Activated naive CD8-positive, alpha-beta T cell treated with anti-CD3 and anti-CD28 coated beads, Interleukin-2, amount 10 ng/mL, durations not matched to agents 7 days and 5 days (primary cell): Measurements from ENCODE around the gene LDLRAD4. TPM values are rescaled to one million over a fixed set of nuclear protein-coding genes. Genes with fewer than 3 reads are reported as not detected.
"Not testable (repeated sequence)": the region's sequence is repeated elsewhere in the genome, so short reads cannot be mapped to it uniquely, and the experiment has no call there.

ENCODE experiments used
- ATAC-seq: fragments of 150-1000 bp; cut with Tn5 transposase; one replicate; pipeline ENCODE4 v1.10.0; 2021; ENCODE audit warnings: low read depth, moderate library complexity
- POLR2A ChIA-PET: fragments of 350-600 bp; sonication (Branson Sonifier 250); formaldehyde crosslinking; loops from one replicate; lab custom pipeline; 2021; ENCODE audit warnings: antibody characterized with exemption; lab: Charles Lee
- DNase-seq: peaks from one replicate; pipeline ENCODE4 v3.0.0; 2021
- H3K27ac Mint-ChIP-seq: one replicate; pipeline ENCODE4 v1.8.0; 2022; ENCODE audit warnings: mild to moderate bottlenecking, mixed read lengths
- H3K27me3 Mint-ChIP-seq: one replicate; pipeline ENCODE4 v1.8.0; 2022; ENCODE audit warnings: mild to moderate bottlenecking, moderate library complexity, mixed read lengths
- H3K36me3 Mint-ChIP-seq: one replicate; pipeline ENCODE4 v1.8.0; 2021; ENCODE audit warnings: mild to moderate bottlenecking, mixed read lengths
- H3K4me1 Mint-ChIP-seq: one replicate; pipeline ENCODE4 v1.8.0; 2021; ENCODE audit warnings: mixed read lengths
- H3K4me3 Mint-ChIP-seq: one replicate; pipeline ENCODE4 v1.8.0; 2022; ENCODE audit warnings: mild to moderate bottlenecking, moderate library complexity, mixed read lengths
- H3K9me3 Mint-ChIP-seq: one replicate; pipeline ENCODE4 v1.8.0; 2021; ENCODE audit warnings: mixed read lengths
- total RNA-seq, 2 experiments: library from RNA; stranded (reverse); gene quantifications; one replicate each; pipeline ENCODE4 v1.2.3, GENCODE V29; 2021

LDLRAD4 gene
- total RNA-seq, 2 experiments from 2014 or later = 40.3 to 44.3 TPM

DNA sequence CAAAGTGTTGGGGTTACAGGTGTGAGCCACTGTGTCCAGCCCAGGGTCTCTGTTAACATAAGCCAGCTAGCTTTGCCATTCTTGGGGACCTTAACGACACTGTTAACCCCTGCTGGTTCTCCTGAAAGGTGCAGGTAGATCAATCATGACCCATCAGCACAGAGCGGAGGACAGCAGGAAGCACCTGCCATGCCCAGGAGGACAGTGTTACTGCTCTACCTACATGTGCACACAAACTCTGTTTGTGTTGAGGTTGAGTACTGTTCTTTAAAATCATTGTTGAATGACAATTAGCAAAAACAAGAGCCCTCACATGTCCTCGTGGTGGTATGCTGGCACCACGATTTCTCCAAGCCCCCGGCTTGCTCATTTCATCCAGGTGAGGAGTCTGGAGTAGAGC lies 386.9 kb downstream of the LDLRAD4 start:
- Mint-ChIP-seq H3K27me3 (no peaks in the 10 kb centered on the region), H3K27ac (no peak overlapping the region), H3K36me3 (peaks cover 21% of the 10 kb centered on the region), H3K9me3 (no peaks in the 10 kb centered on the region), H3K4me3 (no peak overlapping the region), H3K4me1 (peaks cover 37% of the 10 kb centered on the region)
- no peak for ATAC-seq
- no peak for DNase-seq
- POLR2A ChIA-PET = no interaction called here

- POLR2A ChIA-PET = interaction anchor here (1.6 kb wide), 1 partner anchor 39 kb away, joined by 6 read pairs; no protein-coding TSS in a partner anchor
- H3K4me1 Mint-ChIP-seq = peaks cover 40% of the 10 kb centered on the region
Measured at GRCh38 chr18:13605901-13606300, 387.3 kb downstream of the LDLRAD4 start.

DNA sequence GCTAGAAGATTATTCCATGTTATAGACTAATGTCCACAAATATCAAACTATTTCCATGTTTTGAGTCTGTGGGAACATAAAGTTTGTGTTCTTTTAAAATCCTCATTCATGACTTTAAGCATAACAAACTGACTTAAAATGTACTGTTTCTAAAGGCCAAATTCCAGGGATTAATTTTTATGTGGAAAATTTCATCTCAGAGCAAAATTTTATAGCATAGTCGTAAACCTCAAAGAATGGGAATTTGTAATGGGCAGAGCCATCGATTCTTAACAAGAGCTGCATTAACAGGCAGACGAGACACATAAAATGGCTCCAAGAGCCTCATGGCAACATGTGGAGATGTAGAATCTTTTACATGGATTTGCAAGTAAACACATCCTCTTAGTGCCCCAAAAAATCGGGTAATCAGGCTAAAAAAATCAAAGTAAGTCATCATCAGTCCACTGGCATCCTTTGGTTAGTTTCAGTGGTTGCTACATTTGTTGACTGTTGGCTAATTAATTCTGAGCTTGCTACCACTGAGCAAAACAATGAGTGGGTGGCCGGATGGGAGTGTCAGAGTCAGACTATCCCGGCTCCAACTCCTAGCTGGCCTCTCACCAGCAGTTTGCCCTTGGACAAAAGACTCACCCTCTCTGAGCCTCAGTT lies 388.2 kb downstream of the LDLRAD4 start:
- Mint-ChIP-seq H3K27me3 (no peaks in the 10 kb centered on the region), H3K4me1 (peaks cover 45% of the 10 kb centered on the region), H3K36me3 (peaks cover 15% of the 10 kb centered on the region), H3K4me3 (no peak overlapping the region), H3K27ac (no peak overlapping the region), H3K9me3 (no peaks in the 10 kb centered on the region)
- DNase-seq (no peak), ATAC-seq (no peak)
- POLR2A ChIA-PET = interaction anchor here (0.9 to 1.6 kb wide), 3 partner anchors 9 to 39 kb away, joined by 3 to 6 read pairs (median 3); no protein-coding TSS in a partner anchor

More at GRCh38 chr18:13605901-13606300, 387.3 kb downstream of the LDLRAD4 start:
- Mint-ChIP-seq H3K9me3 (no peaks in the 10 kb centered on the region), H3K36me3 (peaks cover 19% of the 10 kb centered on the region), H3K4me3 (no peak overlapping the region), H3K27ac (no peak overlapping the region), H3K27me3 (no peaks in the 10 kb centered on the region)
- ATAC-seq (no peak), DNase-seq (no peak)

GRCh38 chr18:13608024-13608562 lies 389.5 kb downstream of the LDLRAD4 start:
- Mint-ChIP-seq H3K4me3 (peak overlapping the region; percentile 25), H3K36me3 (peaks cover 11% of the 10 kb centered on the region), H3K27ac (peak overlapping the region; percentile 58), H3K4me1 (peaks cover 57% of the 10 kb centered on the region)
- ATAC-seq, DNase-seq, H3K9me3 Mint-ChIP-seq, H3K27me3 Mint-ChIP-seq: not testable (repeated sequence)
- POLR2A ChIA-PET = interaction anchor here (1.0 to 8.4 kb wide), 3 partner anchors 11 to 29 kb away, joined by 3 to 117 read pairs (median 3); no protein-coding TSS in a partner anchor

DNA sequence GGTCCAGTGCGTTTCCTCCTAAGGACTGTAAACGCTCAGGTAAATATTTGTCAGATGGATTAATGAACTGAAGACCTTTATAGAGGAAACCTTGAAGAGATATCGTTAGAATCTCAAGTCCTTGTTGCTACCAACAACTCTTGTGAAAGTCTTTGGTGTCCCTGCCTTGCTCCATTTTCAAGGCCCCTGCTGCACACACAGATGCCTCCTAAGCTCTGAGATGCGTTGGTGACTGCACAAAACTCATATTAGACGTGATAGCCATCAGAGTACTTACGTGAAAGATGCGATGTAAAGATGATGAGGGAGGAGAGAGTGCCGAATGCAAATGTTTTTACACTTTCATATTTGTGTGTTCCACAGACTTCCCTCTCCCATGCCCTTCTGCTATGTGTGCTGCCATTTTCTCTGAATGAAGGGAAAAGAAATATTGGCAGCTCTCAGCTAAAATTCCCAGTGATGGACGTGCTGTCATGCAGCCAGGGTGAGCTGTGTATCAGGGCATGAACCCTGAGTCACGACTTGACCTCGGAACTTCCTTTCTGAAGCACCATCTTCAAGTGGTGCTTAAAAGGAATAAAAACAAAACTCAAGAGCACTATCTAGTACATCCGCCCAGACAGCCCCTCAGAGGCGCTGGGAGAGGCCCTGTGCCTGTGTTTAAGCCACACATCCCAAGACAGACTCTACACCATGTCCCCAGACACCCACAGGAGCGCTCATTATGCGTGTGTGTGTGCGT lies 390.4 kb downstream of the LDLRAD4 start:
- no peaks in the 10 kb centered on the region for H3K27me3 Mint-ChIP-seq
- no peak for DNase-seq
- H3K4me3 Mint-ChIP-seq = peak overlapping the region; percentile 77
- H3K4me1 Mint-ChIP-seq = peaks cover 63% of the 10 kb centered on the region
- POLR2A ChIA-PET = interaction anchor here (1.0 to 8.4 kb wide), 3 partner anchors 15 to 42 kb away, joined by 3 to 117 read pairs (median 15); no protein-coding TSS in a partner anchor
- peaks cover 11% of the 10 kb centered on the region for H3K36me3 Mint-ChIP-seq
- no peaks in the 10 kb centered on the region for H3K9me3 Mint-ChIP-seq
- ATAC-seq = peak; percentile 41
- H3K27ac Mint-ChIP-seq = peak overlapping the region; percentile 90

- Mint-ChIP-seq H3K27me3 (no peaks in the 10 kb centered on the region), H3K4me3 (peak overlapping the region; percentile 92), H3K9me3 (no peaks in the 10 kb centered on the region), H3K27ac (peak overlapping the region; percentile 99), H3K4me1 (peaks cover 76% of the 10 kb centered on the region), H3K36me3 (peaks cover 11% of the 10 kb centered on the region)
- ATAC-seq (no peak), DNase-seq (no peak)
- POLR2A ChIA-PET = interaction anchor here (0.7 to 8.4 kb wide), 4 partner anchors 15 to 43 kb away, joined by 6 to 117 read pairs (median 11); no protein-coding TSS in a partner anchor
Measured at GRCh38 chr18:13610555-13611141, 392.1 kb downstream of the LDLRAD4 start.

DNA sequence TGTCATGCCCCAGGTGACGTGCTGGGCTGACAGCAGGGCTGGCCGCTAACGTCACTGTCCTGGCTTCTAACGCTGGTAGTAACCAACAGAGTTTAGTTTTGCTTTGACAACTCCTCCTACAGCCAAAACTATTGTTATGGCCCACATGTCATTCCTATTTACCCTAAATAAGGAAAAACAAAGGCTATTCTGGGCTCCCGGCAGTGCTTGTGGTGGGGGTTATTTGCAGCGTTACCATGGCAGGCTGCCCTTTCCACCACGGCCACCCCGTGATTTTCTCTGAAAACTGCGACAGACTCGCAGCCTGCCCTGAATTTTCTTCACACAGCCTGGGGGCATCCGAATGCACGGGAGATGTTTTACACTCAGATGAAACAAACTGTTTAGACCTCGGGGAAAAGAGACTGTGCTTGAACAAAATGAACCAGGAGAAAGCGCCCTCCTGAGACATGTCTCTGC lies 392.6 kb downstream of the LDLRAD4 start:
- Mint-ChIP-seq H3K9me3 (no peaks in the 10 kb centered on the region), H3K36me3 (peaks cover 11% of the 10 kb centered on the region), H3K27ac (peak overlapping the region; percentile 99), H3K27me3 (no peaks in the 10 kb centered on the region), H3K4me1 (peaks cover 80% of the 10 kb centered on the region), H3K4me3 (peak overlapping the region; percentile 92)
- POLR2A ChIA-PET = interaction anchor here (2.0 to 8.4 kb wide), 4 partner anchors 17 to 44 kb away, joined by 6 to 117 read pairs (median 19); no protein-coding TSS in a partner anchor
- no peak for DNase-seq
- no peak for ATAC-seq

- H3K27me3 Mint-ChIP-seq = no peaks in the 10 kb centered on the region
- POLR2A ChIA-PET = interaction anchor here (0.8 to 8.4 kb wide), 16 partner anchors 8 to 474 kb away, joined by 3 to 117 read pairs (median 8); partner anchors contain the start of genes FAM210A and RNMT
- H3K4me3 Mint-ChIP-seq = peak overlapping the region; percentile 92
- H3K27ac Mint-ChIP-seq = peak overlapping the region; percentile 99
- no peaks in the 10 kb centered on the region for H3K9me3 Mint-ChIP-seq
- DNase-seq = peak; percentile 64
- H3K4me1 Mint-ChIP-seq = peaks cover 81% of the 10 kb centered on the region
- peaks cover 11% of the 10 kb centered on the region for H3K36me3 Mint-ChIP-seq
- peak; percentile 10 for ATAC-seq
Measured at GRCh38 chr18:13611601-13612195, 393.1 kb downstream of the LDLRAD4 start.

DNA sequence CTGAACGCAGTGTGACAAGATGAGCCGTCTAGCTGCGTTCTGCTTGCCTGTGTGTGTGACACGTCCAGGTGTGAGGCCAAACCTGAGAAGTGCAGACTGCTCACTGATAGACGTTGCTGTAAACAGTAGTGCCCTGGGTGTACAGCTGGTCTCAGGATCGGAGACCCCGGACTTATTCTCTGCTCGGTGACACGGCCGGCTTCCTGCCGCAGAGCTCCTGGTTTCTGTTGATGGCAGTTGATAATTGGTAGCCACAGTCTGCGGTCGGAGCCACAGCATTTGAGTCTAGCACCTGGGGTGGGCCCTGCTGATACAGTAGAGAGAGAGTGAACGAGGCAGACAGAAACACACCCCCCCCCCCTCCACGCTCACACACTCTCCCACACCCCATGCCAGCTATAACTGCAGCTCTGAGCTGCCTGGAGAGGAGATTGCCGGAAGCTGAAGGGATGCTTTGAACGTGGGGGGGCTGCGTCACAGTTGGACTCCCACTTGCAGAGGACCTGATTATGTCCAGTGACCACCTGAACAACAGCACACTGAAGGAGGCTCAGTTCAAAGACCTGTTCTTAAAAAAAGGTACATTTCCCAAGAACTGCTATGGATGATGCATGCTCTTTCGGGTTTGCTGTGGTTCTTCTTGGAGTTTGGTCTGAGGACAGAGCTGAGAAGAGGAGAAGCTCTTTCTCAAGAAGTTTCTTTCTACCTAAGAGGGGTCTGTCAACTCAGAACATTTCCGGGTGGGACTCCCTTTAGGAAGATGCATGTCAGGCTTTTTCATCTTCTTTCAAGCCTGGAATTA lies 393.8 kb downstream of the LDLRAD4 start:
- DNase-seq (peak; percentile 81), ATAC-seq (peak; percentile 59)
- peaks cover 11% of the 10 kb centered on the region for H3K36me3 Mint-ChIP-seq
- H3K9me3 Mint-ChIP-seq = no peaks in the 10 kb centered on the region
- peak overlapping the region; percentile 99 for H3K27ac Mint-ChIP-seq
- POLR2A ChIA-PET = interaction anchor here (0.8 to 8.4 kb wide), 20 partner anchors 9 to 621 kb away, joined by 3 to 117 read pairs (median 5); partner anchors contain the start of genes CEP192, FAM210A and RNMT
- H3K27me3 Mint-ChIP-seq = no peaks in the 10 kb centered on the region
- H3K4me1 Mint-ChIP-seq = peaks cover 84% of the 10 kb centered on the region
- peak overlapping the region; percentile 92 for H3K4me3 Mint-ChIP-seq

- H3K27me3 Mint-ChIP-seq = no peaks in the 10 kb centered on the region
- H3K4me1 Mint-ChIP-seq = peaks cover 84% of the 10 kb centered on the region
- H3K27ac Mint-ChIP-seq = peak overlapping the region; percentile 99
- no peaks in the 10 kb centered on the region for H3K9me3 Mint-ChIP-seq
- DNase-seq (no peak), ATAC-seq (no peak)
- peaks cover 3% of the 10 kb centered on the region for H3K36me3 Mint-ChIP-seq
- peak overlapping the region; percentile 92 for H3K4me3 Mint-ChIP-seq
- POLR2A ChIA-PET = interaction anchor here (1.0 to 8.4 kb wide), 17 partner anchors 10 to 622 kb away, joined by 3 to 117 read pairs (median 7); partner anchors contain the start of gene CEP192
Measured at GRCh38 chr18:13613099-13613498, 394.5 kb downstream of the LDLRAD4 start.

- no peaks in the 10 kb centered on the region for H3K9me3 Mint-ChIP-seq
- H3K36me3 Mint-ChIP-seq = peaks cover 1% of the 10 kb centered on the region
- POLR2A ChIA-PET = interaction anchor here (0.7 to 8.4 kb wide), 18 partner anchors 10 to 623 kb away, joined by 3 to 117 read pairs (median 5); partner anchors contain the start of genes CEP192, FAM210A and RNMT
- peak overlapping the region; percentile 92 for H3K4me3 Mint-ChIP-seq
- peaks cover 81% of the 10 kb centered on the region for H3K4me1 Mint-ChIP-seq
- no peak for DNase-seq
- H3K27me3 Mint-ChIP-seq = no peaks in the 10 kb centered on the region
- ATAC-seq = peak; percentile 7
- H3K27ac Mint-ChIP-seq = peak overlapping the region; percentile 99
Measured at GRCh38 chr18:13613591-13614501, 395.3 kb downstream of the LDLRAD4 start.
